MM.1S (cell line): ENCODE measurements around the gene FAM107A.

ENCODE experiments used
- EZH2phosphoT487 ChIP-seq: fragments of 300-600 bp; sonication (generic); IDR thresholded peaks from 2 replicates; pipeline ENCODE4 v1.6.1; 2018; ENCODE audit warnings: antibody characterized with exemption, low read length
- TF ChIP-seq, protein P1 (sequence below): fragments of 300-600 bp; sonication (generic); IDR thresholded peaks from 2 replicates; pipeline ENCODE4 v1.5.1; 2016; ENCODE audit warnings: antibody characterized with exemption, low read length, mixed read lengths

- TF ChIP-seq, protein P1, sequence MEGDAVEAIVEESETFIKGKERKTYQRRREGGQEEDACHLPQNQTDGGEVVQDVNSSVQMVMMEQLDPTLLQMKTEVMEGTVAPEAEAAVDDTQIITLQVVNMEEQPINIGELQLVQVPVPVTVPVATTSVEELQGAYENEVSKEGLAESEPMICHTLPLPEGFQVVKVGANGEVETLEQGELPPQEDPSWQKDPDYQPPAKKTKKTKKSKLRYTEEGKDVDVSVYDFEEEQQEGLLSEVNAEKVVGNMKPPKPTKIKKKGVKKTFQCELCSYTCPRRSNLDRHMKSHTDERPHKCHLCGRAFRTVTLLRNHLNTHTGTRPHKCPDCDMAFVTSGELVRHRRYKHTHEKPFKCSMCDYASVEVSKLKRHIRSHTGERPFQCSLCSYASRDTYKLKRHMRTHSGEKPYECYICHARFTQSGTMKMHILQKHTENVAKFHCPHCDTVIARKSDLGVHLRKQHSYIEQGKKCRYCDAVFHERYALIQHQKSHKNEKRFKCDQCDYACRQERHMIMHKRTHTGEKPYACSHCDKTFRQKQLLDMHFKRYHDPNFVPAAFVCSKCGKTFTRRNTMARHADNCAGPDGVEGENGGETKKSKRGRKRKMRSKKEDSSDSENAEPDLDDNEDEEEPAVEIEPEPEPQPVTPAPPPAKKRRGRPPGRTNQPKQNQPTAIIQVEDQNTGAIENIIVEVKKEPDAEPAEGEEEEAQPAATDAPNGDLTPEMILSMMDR, result no peak
- TF ChIP-seq EZH2phosphoT487, result no peak
Observed at GRCh38 chr3:58623961-58624360, 46.8 kb upstream of the FAM107A start.
